ENCODE data around the gene JPH2. TPM values are rescaled to one million over a fixed set of nuclear protein-coding genes. Genes with fewer than 3 reads are reported as not detected.

JPH2 gene
- total and polyA plus RNA-seq, 2 experiments from 2014 or later: 0.16 to 1.1 TPM

DNA sequence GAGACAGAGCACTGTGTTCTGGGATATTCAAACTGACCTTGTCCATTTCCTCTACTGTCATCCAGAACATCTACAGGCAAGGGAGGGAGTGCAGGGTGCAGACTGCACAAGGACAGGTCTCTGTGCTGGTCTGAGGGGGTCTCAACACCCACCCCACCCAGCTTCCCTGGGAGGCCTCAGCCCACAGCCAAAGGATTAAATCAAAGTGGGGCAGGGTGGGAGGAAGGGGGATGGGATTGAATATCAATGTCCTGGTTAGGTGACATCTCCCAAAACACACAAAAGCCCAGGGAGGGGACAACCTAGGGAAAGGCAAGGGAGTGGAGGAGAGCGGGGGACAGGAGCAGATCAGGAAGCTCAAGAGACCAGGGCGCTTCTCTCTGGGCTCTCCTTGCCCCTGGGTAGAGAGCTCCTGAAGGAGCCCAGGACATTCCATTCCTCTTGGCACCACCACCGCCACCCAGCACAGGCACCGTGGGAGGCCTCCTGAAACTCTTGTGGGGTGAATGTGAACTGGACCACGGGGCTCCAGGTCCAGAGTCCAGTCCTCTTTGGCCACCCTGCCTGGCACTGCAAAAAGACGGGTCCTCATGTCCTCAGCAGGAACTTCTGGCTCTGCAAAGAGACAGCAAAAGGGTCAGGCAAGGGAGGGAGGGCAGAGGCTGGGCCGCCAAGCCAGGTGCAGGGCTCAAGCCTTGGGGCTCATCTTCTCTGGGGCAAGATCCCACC, 73.9 kb downstream of the JPH2 start:
- H4K20me1 ChIP-seq (replicated peaks; ENCODE audit: insufficient read depth): no peaks in the 10 kb centered on the region
- H3K27ac ChIP-seq (ENCODE audit: low read depth): no peak overlapping the region
- H3K9me2 ChIP-seq (ENCODE audit: insufficient read depth): peaks cover 4% of the 10 kb centered on the region; the same call in 1 of the 2 replicates
- Mint-ChIP-seq H3K9me3 (peaks cover 16% of the 10 kb centered on the region), H3K36me3 (ENCODE audit: low read depth) (no peaks in the 10 kb centered on the region), H3K27ac (no peak overlapping the region), H3K4me1 (no peaks in the 10 kb centered on the region), H3K27me3 (ENCODE audit: insufficient read depth, low read depth, poor library complexity) (peaks cover 2% of the 10 kb centered on the region), H3K4me3 (no peak overlapping the region)
- no peak overlapping the region for H3K4me3 ChIP-seq
- no peak for DNase-seq (ENCODE audit: low spot score)
- no peak overlapping the region for H2AFZ ChIP-seq
- TF ChIP-seq CREB1 (CRISPR knock-in tag; IDR thresholded peaks at IDR 0.05; ENCODE audit: low read depth): no peak
- no peak for TF ChIP-seq ZNF114 (CRISPR knock-in tag; IDR thresholded peaks at IDR 0.05)
- no peak for TF ChIP-seq ETS1 (IDR thresholded peaks at IDR 0.05)
- no peak for TF ChIP-seq REST (IDR thresholded peaks at IDR 0.05; ENCODE audit: unreplicated experiment)
- no peak for TF ChIP-seq STAT1 (IDR thresholded peaks at IDR 0.05; ENCODE audit: unreplicated experiment)
- no peaks in the 10 kb centered on the region for H3K36me3 ChIP-seq (ENCODE audit: insufficient read depth)
- no peaks in the 10 kb centered on the region for H3K4me1 ChIP-seq (ENCODE audit: insufficient read depth)
- H3F3A ChIP-seq (replicated peaks; ENCODE audit: low read depth): no peaks in the 10 kb centered on the region
- no peak for ATAC-seq
- H3K4me2 ChIP-seq: no peak overlapping the region
- H3K27me3 ChIP-seq (ENCODE audit: insufficient read depth): no peaks in the 10 kb centered on the region
- H3K79me2 ChIP-seq (replicated peaks; ENCODE audit: insufficient read depth): no peaks in the 10 kb centered on the region

DNA sequence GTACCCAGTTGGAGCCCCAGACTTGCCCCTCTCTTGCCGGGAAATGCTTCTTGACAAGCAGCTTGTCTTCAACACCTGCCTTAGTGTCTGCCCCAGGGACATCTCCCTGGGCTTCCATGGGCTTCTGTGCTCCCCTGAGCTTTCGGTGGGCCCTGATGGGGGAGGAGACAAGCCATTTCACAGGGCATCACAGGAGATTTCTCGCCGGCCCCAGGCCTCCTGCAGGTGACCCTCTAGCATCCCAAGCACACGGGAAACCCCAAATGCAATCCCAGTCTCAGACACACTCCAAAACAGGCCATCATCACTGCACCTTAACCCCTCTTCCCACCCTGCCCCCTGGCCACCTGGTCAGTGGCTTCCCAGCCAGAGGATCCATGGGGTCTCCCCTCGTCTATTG, 74.5 kb downstream of the JPH2 start:
- Mint-ChIP-seq H3K27me3 (ENCODE audit: insufficient read depth, low read depth, poor library complexity) (peaks cover 2% of the 10 kb centered on the region), H3K4me3 (no peak overlapping the region), H3K27ac (no peak overlapping the region), H3K9me3 (peaks cover 22% of the 10 kb centered on the region), H3K36me3 (ENCODE audit: low read depth) (peaks cover 2% of the 10 kb centered on the region; the same call in 1 of the 3 replicates), H3K4me1 (no peaks in the 10 kb centered on the region)
- Histone ChIP-seq H3F3A (replicated peaks; ENCODE audit: low read depth) (no peaks in the 10 kb centered on the region), H4K20me1 (replicated peaks; ENCODE audit: insufficient read depth) (no peaks in the 10 kb centered on the region), H3K36me3 (ENCODE audit: insufficient read depth) (no peaks in the 10 kb centered on the region), H3K27me3 (ENCODE audit: insufficient read depth) (no peaks in the 10 kb centered on the region), H3K9me2 (ENCODE audit: insufficient read depth) (peaks cover 4% of the 10 kb centered on the region; the same call in 1 of the 2 replicates), H3K4me3 (no peak overlapping the region), H3K27ac (ENCODE audit: low read depth) (no peak overlapping the region), H3K4me2 (no peak overlapping the region), H3K79me2 (replicated peaks; ENCODE audit: insufficient read depth) (no peaks in the 10 kb centered on the region), H2AFZ (no peak overlapping the region), H3K4me1 (ENCODE audit: insufficient read depth) (no peaks in the 10 kb centered on the region)
- no peak for ATAC-seq
- no peak for DNase-seq (ENCODE audit: low spot score)
- TF ChIP-seq POLR2AphosphoS5 (IDR thresholded peaks at IDR 0.05; ENCODE audit: low read depth): no peak
- no peak for TF ChIP-seq NANOG (IDR thresholded peaks at IDR 0.05; ENCODE audit: borderline replicate concordance)
- no peak for TF ChIP-seq CREB1 (CRISPR knock-in tag; IDR thresholded peaks at IDR 0.05; ENCODE audit: low read depth)
- no peak for TF ChIP-seq EZH2phosphoT487 (IDR thresholded peaks at IDR 0.05; ENCODE audit: unreplicated experiment)
- no peak for TF ChIP-seq CTCF (conservative IDR thresholded peaks at IDR 0.05; ENCODE audit: low read depth in 2 of 2)
- TF ChIP-seq ZNF114 (CRISPR knock-in tag; IDR thresholded peaks at IDR 0.05): no peak
- TF ChIP-seq EZH2 (IDR thresholded peaks at IDR 0.05; ENCODE audit: low read depth, unreplicated experiment): no peak

Measured in GM23338 (cell line).